ENCODE results near the gene CHDH.
A peak's percentile ranks its signal among the peaks of the same experiment; 100 is the strongest.

The CHDH gene

GRCh38 chr3:53807117-53807810, 39.0 kb downstream of the CHDH start:
- DNase-seq: no peak

GRCh38 chr3:53806182-53807116, 39.8 kb downstream of the CHDH start:
- DNase-seq: no peak

- no peak for DNase-seq
Observed at GRCh38 chr3:53805463-53806159, 40.6 kb downstream of the CHDH start.

GRCh38 chr3:53804697-53805462, 41.3 kb downstream of the CHDH start:
- DNase-seq: peak in 1 of 2 experiments; percentile 52

GRCh38 chr3:53803816-53804695, 42.2 kb downstream of the CHDH start:
- DNase-seq: no peak

GRCh38 chr3:53803124-53803815, 42.9 kb downstream of the CHDH start:
- no peak for DNase-seq

- DNase-seq: no peak
Observed at GRCh38 chr3:53802256-53802880, 43.9 kb downstream of the CHDH start.

GRCh38 chr3:53801319-53801718, 44.9 kb downstream of the CHDH start:
- no peak for DNase-seq

- no peak for DNase-seq
Observed at GRCh38 chr3:53800041-53800906, 45.9 kb downstream of the CHDH start.

GRCh38 chr3:53799338-53799865, 46.8 kb downstream of the CHDH start:
- DNase-seq: no peak

GRCh38 chr3:53798144-53798543, 48.1 kb downstream of the CHDH start:
- DNase-seq: no peak

GRCh38 chr3:53795789-53796560, 50.2 kb downstream of the CHDH start:
- no peak for DNase-seq

- no peak for DNase-seq
Observed at GRCh38 chr3:53795176-53795575, 51.0 kb downstream of the CHDH start.

GRCh38 chr3:53794597-53794996, 51.6 kb downstream of the CHDH start:
- no peak for DNase-seq

- no peak for DNase-seq
Observed at GRCh38 chr3:53792866-53793265, 53.4 kb downstream of the CHDH start.

- no peak for DNase-seq
Observed at GRCh38 chr3:53791317-53791716, 54.9 kb downstream of the CHDH start.

- no peak for DNase-seq
Observed at GRCh38 chr3:53790470-53790869, 55.7 kb downstream of the CHDH start.

GRCh38 chr3:53789459-53789858, 56.8 kb downstream of the CHDH start:
- no peak for DNase-seq

Data from SW 1271 (cell line).